DMS53 treated with DMSO at 0.1 percent for 48 hours (cell line): Measurements from ENCODE around the gene DDX56.
A peak's percentile ranks its signal among the peaks of the same experiment; 100 is the strongest.
"Not testable (repeated sequence)": the region's sequence is repeated elsewhere in the genome, so short reads cannot be mapped to it uniquely, and the experiment has no call there.

Source experiments
- DNase-seq: peaks from one replicate; lab custom pipeline; 2025; ENCODE audit not compliant: unreplicated experiment; lab: John Stamatoyannopoulos, UW

The DDX56 gene

DNA sequence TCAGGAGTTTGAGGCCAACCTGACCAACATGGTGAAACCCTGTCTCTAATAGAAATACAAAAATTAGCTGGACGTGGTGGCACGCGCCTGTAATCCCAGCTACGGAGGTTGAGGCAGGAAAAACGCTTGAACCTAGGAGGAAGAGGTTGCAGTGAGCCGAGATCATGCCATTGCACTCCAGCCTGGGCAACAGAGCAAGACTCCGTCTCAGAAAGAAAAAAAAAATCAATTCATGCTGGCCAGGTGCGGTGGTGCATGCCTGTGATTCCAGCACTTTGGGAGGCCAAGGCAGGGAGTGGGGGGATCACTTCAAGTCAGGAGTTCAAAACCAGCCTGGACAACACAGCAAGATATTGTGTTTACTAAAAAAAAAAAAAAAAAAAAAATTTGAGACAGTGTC lies 23.5 kb upstream of the DDX56 start:
- not testable (repeated sequence) for DNase-seq

DNA sequence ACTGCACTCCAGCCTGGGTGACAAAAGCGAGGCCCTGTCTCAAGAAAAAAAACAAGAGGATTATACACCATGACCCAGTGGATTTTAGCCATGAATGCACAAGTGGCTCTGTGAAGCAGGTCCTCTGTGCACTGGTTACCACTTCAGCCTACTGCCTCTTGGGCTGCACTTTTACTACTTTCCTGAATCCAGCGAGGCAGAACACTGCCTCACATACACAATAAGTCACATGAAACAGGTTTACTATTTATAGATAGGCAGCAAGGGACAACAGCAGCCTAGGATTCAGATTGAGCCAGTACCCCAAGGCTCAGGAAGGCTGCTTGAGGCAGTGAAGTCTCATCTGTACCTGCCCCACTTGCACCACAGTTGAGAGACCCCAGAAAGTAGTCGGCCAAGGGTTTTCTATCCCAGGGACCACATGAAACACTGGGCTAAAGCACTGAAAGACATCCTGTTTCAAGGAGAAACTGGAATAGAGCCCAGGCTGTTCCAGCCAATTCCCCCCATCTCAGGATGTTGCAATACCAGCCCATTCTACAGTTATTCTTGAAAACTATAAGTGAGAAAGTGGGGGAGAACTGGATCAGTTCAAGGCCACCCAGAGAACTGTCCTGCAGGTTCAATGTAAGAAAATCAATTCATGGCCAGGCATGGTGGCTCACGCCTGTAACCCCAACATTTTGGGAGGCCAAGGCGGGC lies 22.4 kb upstream of the DDX56 start:
- no peak for DNase-seq

DNA sequence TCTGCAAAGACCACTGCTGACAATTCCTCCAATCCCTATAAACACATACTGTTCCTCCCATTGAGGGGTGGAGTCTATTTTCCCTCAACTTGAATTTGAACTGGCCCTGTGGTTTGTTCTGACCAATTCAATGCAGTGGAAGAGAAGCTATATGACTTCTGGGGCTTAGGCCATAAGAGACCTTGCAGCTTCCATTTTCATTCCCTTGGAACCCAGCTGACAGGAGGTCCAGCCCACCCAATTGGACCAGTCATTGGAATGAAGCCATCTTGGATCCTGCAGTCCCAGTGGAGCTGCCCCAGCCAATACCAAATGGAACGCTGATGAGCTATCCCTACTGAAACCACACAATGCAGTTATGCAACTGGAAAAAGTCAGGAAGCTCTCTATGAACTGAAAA lies 17.2 kb upstream of the DDX56 start:
- DNase-seq, result no peak

DNA sequence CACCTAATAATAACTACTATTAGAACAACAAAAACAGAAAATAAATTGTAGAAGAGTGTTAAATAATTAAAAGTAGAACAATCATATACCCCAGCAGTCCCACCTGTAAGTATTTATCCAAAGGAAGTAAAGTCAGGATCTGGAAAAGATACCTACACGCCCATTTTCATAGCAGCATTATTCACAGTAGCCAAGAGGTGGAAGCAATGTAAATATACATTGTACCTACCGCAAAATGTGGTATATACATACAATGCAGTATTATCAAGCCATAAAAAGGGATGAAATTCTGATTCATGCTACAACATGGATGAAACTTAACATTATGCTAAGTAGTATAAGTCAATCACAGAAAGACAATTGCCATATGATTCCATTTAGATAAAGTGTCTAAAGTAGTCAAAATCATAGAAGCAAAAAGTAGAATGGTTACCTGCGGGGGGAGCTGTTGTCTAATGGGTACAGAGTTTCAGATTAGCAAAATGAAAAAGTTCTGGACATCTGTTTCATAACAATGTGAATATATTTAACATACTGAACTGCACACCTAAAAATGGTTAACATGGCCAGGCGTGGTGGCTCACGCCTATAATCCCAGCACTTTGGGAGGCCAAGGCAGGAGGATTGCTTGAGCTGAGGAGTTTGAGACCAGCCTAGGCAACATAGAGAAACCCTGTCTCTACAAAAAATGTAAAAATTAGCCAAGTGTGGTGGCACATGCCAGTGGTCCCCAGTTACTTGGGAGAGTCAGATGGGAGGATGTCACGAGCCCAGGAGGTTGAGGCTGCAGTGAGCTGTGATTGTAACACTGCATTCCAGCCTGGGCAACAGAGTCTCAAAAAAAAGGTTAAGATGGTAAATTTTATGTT lies 14.4 kb upstream of the DDX56 start:
- peak; percentile 50 for DNase-seq

DNA sequence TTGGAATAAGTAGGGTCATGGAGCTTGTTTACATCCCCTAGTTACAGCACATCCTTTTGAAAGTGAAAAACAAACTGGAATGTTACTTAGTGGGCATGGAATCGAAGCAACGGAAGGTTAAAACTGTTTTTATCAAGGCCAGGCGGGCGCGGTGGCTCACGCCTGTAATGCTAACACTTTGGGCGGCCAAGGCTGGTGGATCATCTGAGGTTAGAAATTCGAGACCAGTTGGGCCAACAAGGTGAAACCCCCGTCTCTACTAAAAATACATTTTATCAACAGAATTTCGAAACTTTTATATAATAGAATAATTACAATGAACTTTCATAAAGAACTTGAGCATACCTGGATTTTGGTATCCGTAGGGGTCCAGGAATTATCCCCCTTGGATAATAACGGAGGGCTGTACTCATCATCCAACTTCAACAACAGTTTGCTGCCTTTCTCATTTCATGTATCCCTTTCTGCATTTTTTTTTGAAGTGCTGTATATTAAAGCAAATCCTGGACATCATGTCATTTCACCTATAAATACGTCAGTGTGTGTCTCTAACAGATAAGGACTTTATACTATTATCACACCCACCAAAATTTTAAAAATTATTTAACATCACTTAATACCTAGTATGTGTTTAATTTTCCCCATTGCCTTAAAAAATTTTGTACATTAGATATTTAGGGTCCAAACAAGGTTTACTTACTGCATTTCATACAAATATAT lies 9.6 kb upstream of the DDX56 start:
- DNase-seq, result no peak

DNA sequence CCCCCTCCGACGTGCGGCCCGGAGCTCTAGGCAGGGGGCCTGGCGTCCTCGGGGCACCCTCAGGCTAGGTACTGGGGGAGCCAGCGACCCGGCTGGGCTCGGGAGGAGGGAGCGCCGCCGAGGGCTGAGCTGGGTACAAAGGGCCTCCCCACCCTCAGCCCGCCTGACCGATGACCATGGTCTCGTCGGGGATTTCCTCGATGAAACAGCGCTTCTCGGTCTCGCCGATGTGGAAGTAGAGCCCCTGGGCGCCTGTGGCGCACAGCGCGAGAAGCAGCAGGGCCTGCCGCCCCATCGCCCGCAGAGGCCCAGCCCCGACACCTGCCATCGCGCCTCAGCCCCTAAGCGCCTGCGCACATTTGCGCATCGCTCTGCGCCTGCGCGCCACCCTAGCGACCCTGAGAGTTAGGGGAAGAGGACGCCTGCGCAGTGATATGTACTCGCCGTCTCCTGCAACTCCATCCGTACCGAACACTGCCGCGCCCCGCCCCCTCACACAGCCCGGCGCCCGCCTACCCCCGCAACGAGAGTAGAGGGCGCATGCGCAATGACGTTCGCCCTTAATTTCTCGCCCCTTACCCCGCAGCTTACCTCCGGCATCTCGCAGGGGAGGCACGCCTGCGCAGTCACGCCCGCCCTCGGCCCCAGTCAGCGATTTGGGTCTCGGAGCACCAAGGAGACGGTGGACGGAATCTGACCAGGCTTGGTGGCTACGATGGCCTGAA lies 8.3 kb upstream of the DDX56 start, which contains the start of gene TMED4:
Gene TMED4 (minus strand): TSS at position 353 of the 725 bp plus-strand sequence. CDS start 25 bp downstream, at position 328.
- DNase-seq, result peak; percentile 98

DNA sequence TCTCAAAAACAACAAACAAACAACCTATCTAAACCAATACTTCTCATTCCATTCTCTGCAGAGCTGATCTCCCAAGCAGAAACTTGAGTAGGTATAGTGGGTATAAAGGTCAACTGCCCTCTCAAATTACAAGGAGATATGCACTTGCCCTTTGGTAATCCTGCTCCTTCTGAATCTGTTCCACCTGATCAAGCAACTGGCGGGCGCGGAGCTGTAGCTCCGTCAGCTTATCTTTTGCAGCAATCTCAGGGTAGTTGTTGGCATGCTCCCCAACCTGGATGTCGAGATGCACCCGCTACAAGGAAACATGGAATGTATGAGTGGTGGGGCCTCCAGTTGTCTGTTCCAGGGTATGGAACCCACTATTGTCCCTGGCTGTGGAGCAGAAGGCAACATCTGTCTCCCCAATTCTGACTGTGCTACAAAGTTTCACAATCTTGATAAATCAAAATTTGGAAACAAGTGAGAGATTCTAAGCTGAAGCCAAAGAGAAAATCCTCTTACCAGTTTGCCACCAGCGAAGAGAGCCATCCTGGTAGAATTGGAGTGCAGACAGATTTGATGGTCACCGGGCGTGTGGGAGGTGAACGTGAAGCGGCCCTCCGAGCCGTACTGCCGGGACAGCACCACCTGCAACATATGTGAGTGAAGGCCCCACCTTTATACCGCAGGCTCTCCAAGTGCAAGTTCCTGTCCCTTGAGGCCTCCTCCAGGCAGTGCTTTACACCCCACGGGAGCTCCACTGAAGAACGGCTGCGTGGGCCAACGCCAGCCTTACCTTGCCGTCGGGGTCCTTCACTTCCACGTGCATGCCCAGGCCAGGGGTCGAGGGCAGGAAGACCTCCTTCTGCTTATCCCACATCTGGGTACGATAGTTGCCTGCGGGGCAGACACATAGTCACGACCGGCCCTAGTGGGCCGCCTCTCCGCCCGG lies 7.5 kb upstream of the DDX56 start:
- peak; percentile 32 for DNase-seq

DNA sequence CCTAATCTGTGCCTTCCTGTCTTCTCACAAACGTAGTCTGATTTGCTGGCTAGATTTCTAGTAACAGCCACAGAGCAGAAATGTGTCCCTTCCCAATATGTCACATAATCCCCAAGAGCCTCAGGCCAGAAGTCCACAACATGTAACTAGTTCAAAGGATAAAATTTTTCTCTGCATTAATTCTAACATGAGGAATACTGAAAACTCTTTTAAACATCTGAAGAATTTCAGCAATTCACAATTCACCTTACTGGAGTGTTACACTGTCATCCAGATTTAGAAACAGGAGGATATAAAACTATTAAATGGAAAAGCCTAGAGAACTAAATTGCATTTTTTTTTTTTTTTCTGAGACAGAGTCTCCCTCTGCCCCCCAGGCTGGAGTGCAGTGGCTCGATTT lies 2.5 kb upstream of the DDX56 start:
- DNase-seq, result no peak

DNA sequence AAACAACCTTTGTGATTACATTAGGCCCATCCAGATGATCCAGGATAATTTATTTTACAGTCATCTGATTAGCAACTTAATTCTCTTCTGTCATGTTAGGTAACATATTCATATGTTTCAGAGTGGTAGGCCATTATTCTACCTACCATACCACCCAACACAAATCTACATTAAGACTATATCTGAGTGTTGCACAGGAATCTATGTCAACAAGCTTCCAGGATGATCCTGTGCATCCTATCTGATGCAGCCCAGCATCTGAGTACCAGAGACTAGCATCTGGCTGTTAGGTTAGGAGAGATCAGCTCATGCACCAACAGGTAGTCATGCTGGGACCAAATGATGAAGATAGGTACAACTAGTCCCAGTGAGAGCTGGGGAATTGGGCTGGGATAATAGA lies 1.3 kb upstream of the DDX56 start:
- DNase-seq, result no peak

DNA sequence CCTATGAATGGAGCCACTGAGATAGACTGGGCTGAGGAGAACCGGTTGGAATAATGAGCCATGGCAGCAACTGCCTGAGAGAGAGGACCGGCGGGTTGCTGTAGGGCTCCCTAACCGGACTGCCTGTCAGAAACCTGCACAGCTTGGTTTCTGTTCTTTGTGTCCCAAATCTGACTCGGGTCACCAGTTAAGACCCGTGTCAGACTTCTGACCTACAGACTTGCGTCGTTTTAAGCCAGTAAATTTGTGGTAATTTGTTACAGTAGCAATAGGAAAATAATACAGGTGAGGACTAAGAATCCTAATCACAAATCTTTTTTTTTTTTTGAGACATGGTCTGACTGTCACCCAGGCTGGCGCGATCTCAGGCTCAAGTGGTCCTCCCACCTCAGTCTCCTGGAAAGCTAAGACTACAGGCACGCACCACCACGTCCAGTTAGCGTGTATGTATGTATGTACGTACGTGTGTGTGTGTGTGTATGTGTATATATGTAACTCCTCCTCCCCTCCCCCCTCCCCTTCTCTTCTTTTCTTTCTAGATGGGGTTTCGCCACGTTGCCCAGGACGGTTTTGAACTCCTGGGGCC lies 672 bp upstream of the DDX56 start:
- no peak for DNase-seq

DNA sequence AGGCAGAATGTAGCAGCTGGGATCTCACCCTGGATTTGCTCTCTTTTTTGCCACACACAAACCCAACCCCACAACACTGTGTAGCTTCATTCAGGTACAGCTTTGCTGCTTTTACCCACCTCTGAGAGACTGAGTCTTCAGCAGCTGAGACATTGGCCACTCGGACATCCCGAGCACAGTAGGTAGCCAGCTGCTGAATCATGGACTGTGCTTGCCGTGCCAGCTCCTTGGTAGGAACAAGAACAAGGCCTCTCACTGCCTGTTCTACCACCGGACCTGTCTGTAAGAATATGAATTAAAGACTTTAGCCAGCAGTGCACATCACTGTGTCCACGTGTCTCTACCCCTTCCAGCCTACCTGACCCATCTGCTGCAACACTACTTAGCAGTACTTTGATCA lies 937 bp downstream of the DDX56 start:
- DNase-seq, result no peak

DNA sequence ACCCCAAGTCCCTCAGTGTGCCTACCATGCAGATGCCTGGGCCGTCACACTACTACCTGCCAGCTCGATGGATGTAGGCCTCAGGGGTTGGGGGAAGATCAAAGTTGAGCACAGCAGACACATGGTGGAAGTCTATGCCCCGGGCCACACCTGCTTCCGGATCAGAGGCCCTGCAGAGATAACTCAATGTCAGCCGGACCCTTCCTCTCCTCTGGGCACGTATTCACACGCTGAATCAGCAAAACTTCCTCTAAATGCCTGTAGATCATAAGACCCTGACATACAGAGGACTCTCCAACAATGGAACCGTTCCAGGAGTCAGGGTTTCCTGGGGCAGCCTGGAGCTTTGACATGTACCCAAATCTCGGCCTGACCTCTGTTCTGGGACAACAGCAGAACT lies 3.7 kb downstream of the DDX56 start:
- DNase-seq, result no peak

DNA sequence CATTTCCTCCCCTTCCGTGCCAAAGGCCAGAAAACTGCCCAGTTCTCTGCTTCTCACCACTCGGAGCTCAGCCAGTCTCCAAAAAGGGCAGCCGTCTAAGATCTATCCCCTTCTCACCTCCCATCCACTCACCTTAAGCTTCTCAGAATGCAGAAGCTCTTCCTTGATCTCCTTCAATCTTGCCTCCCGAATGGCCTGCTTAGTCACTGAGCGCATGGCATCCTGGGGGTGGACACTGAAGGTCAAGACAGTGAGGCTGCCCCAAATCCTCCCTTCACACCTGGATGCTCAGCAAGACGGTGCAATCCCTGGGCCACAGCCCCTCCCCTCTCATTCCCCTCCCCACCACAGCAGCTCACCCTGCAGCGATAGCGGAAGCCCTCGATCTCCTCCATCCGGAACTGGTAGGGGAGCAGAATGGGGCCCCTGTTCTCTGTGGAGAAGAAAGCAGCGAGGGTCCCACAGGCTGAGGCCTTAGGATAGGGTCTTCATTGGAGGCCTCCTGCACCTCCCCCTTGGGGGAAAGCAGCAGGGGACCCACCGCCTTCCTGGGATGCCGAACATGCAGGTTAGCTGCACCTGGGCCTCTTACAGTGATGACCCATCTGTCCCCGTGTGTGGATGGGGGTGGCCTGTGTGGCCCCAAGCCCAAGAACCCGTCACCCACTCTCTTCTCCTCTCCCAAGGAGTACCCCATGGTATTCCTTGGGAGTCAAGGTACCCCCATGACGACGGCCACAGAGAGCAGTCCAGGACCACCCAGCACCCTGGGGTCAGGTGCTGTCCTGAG lies 4.7 kb downstream of the DDX56 start:
- DNase-seq, result no peak

DNA sequence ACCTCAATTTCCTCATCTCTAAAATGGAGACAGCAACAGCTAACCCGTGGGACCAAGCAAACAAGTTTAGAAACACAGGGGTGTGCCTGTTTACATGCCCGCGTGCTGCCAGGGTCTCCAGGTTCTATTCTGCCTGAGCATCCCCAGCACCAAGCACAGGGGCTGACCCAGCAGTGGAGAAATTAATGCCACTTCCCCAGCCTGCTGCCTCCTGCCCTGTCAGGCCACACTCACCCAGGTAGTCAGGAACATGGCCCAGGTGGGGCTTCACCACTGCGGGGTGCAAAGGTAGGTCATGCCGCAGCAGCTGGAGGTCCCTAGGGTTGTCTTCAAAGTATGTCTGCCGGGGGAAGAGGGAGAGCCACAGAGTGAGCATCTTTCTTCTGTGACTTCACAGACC lies 5.8 kb downstream of the DDX56 start:
- no peak for DNase-seq

DNA sequence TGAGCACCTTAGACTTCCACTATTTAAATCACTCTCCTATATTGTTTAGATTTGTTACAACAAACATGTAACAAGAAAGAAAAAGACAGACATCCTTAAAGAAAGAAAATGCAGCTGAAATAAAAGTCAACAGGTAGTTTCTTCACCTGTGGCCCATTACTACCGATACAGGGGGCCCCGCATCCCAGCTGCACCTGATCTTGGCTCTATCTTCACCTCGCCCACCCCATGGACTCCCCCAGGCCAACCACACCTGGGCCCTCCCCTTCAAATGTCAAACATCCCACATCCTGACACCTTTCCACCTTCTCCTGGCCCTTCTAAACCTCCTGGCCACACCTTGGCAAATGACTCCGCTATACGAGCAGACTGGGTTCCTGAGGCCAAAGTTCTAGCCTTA lies 7.0 kb downstream of the DDX56 start:
- DNase-seq, result no peak

DNA sequence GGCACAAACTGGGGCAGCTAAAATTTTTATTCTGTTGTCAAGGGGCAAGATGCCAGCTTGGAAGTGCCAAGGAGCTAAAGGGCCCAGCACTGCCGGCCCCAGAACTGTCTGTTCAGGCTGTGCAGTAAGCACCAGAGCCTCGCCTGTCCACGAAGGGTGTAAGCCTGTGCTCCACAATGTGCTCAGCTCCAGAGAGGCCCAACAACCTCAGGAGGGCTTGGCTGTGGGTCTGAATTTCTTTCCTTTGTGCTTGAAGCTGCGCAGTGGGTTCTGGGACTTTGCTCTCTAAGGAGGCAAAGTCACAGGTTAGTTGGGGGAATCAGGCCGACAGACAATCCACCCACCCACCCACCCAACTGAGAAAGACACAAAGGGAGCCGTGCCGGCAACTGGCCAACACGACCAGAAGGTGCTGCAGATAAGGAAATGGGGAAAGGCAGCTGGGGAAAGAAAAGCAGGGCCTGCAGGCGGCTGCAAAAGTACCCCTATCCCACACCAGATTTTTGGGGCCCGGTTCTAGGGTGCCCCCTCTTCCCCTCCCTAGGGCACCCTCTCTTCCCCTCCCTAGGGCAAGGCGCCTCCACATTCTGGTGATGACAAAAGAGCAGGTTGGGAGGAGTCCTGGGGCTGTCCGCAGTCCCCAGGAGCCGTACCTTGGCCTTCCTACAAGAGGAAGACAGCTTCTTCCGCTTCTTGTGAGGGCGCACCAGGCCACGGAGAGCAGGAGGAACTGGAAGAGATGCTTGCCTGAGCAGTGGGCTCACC lies 7.7 kb downstream of the DDX56 start:
- no peak for DNase-seq

DNA sequence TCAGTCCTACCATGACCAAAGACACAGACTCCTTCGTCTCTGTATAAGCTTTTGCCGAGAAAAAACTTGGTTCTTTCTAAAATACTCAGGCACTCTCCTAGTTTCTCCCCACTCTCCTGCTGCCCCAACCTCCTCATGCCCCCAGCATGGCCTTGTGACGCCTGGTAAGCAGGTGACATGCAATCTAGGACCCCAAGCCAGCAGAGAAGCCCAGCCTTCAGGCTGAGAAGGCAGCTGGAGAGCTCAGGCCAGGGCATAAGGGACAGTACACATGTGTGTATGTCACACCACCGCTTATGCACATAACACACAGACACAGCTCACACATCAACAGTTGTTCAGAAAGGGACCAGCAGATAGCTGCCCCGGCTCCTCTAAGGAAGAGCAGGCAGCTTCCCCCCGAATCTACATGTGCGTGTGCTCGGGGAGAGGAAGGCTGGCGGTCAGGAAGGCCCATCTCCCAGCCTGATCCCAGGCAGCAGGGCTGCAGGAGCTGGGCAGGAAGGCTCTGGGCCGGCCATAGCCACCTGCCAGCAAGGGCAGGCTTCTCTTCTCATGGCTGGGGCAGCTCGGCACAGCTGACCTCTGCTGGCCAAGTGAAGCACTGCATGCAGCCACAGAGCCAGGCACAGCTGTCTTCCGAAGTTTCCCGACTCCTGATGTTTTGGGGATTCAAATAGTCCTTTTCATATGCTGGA lies 8.5 kb downstream of the DDX56 start:
- peak; percentile 62 for DNase-seq
